Camera-type eye (tissue), 1 donor: ENCODE data around the gene PIANP. TPM values are rescaled to one million over a fixed set of nuclear protein-coding genes. Genes with fewer than 3 reads are reported as not detected.

Experiments used
- total RNA-seq: library from RNA; depleted of rRNA; stranded (reverse); fragments of >200 nt; gene quantifications from one replicate; pipeline ENCODE4 v1.2.3, GENCODE V29; 2014

PIANP gene, protein sequence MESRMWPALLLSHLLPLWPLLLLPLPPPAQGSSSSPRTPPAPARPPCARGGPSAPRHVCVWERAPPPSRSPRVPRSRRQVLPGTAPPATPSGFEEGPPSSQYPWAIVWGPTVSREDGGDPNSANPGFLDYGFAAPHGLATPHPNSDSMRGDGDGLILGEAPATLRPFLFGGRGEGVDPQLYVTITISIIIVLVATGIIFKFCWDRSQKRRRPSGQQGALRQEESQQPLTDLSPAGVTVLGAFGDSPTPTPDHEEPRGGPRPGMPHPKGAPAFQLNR
- 2.2 TPM for total RNA-seq

DNA sequence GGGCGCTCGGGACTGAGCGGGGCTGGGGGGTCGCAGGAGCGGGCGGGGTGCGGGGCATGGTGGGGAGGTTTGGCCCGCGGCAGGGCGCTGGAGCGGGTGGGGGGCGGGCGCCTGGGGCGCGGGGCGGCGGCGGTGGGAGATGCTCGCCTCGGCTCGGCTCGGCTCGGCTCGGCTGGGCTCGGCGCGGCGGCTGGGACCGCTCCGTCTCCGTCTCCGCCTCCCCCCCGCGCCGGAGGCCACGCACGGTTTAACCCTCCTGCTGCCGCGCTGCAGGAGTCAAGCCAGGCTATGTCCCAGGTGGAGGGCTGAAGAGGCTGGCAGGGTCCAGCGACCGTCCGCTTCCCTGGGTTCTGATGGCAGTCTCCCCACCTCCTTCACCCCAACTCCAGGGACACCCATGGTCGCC is at the start of gene PIANP:
Gene PIANP (minus strand): TSS at position 170 of the 406 bp plus-strand sequence. CDS start 2,754 bp downstream, outside the sequence.

DNA sequence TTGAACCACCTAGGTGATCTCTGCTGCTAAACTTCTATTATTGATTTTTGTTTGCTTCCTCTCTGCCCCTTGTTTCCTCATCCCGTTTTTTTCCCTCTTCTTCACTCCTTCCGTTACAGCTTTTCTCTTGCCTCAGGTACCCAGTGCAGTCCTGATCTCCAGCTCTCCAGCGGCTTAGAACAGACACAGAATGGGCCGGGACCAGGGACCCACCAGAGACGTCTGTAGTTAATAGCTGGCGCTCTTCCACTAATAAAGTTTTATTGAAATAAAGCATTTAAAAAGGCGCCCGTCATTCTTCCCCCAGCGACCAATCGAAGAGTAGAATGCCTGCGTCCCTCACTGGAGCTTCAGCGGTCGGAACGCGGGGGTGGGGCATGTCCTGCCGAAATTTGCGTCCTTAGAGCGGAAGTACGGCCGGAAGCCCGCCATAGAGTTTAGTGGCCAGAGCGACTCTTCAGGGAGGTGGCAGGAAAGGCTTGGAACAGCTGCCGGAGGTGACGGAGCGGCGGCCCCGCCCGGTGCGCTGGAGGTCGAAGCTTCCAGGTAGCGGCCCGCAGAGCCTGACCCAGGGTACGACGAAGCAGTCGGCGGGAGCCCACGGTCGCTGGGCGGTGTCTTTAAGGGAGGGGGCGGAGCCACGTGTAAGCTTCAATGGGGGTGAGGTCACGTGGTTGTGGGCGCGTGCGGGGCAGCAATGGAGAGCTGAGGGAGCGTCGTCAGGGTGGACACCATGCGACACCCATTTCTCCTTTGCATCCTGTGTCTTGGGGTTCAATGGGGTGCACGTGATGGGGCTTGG is 23.2 kb upstream of the PIANP start, which contains the start of gene COPS7A:
Gene COPS7A (plus strand): TSS at position 440 of the 802 bp plus-strand sequence. CDS start 611 bp downstream, outside the sequence.

DNA sequence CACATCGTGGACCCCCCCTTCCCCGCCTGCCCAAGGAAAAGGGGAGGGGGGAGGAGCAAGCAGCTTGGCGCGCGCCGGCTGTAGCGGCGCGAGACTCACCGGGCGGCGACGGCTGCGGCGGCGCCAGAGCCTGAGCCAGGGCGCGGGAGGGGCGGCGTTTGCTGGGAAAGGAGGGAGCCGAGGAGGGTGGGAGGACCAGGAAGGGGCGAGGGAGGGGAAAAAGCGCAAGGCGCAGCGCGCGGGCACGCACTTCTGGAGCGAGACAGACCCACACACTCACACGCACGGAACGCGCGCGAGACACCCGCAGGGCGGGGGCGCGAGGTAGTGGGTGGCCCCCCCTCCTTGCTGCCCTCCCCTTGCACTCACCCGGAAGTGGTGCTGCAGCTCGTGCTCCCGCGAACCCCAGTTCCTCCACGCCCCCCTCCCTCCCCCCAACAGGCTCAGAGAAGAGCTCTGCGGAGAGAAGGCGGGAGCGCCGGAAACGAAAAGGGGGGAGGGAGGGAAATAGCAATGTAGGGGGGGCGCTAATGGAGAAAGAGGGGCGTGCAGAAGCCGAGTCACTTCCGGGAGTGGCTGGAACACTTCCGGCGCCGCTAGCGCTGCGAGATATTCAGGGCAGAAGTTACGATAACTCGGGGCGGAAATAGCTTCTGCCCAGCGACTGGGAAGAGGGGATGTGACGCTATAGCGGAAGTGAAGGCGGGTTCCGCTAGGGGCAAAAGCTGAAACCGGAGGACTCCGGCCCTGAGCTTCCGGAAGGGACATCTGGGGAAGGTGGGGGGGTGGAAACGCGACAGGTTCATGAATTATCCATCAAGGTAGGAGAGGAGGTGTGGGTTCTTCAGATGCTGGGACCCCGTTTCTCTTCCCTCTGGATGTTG is 11.4 kb downstream of the PIANP start, which contains the start of gene ZNF384:
Gene ZNF384 (minus strand): TSS at position 377 of the 884 bp plus-strand sequence. CDS start 9,855 bp downstream, outside the sequence.

DNA sequence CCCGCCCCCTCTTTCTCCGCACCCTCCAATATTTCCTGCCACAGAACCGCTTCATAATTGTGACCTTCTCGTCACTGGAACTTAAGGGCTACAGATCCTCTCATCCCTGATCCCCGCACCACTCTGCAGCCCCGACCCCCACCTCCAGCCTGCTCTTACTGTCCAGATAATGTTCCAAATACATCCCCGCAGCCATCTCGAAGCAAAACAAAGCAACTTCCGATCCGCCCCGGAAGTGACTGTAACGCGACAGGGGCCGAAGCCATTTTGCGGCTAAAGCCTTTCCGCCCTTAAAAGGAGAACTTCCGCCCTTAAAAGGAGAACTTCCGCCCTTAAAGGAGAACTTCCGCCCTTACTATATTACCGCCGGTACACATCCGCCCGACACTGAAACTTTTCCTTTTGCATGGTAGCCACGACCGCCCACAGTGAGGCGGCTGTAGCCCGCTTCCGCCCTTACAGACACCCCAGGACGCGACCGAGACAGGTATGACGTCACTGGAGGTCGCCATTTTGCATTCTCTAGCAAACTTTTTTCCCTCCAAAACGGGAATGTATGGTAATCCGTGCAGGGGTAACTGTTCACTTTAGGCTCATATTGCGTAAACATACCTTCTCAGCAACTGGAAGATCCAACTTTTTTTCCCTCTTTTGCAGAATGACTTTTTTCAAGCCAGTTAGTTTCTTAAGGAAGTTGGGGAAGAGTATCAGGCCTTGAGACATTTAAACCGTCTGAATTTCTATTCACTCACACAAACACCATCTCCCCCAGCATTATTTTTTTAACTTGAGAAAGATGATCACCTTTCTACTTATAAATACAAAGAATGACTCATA is 37.5 kb downstream of the PIANP start, which contains the start of gene ING4:
Gene ING4 (minus strand): TSS at position 214 of the 837 bp plus-strand sequence. CDS start 18 bp downstream, at position 196.

DNA sequence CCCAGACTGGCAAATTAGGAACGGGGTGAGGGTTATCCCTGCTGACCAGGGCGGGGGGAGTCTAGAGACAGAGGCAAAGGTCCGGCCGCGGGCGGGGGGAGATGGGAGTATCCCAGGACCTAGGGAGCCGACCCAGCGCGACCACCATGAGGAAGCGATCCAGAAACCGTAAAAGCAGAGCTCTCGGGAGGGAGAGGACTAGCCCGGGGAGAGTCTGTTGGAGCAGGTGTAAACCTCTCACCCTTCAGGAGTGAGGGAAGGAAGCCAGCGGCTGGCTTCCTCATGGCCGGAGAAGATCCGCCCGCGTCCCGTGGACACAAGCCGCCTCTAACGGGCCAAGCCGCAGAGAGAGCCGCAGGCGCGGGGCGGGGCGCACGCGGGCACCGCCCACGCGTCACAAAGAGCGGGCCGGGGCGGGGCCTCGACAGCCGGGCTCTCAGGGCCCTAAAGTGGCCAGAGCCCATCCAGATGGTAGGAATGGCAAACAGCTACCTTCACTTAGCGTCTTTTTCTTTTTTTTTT is 53.5 kb downstream of the PIANP start, which contains the start of gene ACRBP:
Gene ACRBP (minus strand): TSS at position 350 of the 522 bp plus-strand sequence. CDS start 66 bp downstream, at position 284.

Other genes starting within 250 kb of the PIANP start
- 15.7 TPM for gene TAPBPL, start 248.8 kb downstream of the PIANP start, total RNA-seq
- 11.9 TPM for gene VAMP1, start 230.1 kb downstream of the PIANP start, total RNA-seq
- 35.3 TPM for gene MRPL51, start 207.6 kb downstream of the PIANP start, total RNA-seq
- 43.5 TPM for gene NCAPD2, start 206.7 kb downstream of the PIANP start, total RNA-seq
- gene GAPDH, start 166.3 kb downstream of the PIANP start, total RNA-seq, result 2,517 TPM
- gene IFFO1, start 144.8 kb downstream of the PIANP start, total RNA-seq, result 17.6 TPM
- gene NOP2, start 132.5 kb downstream of the PIANP start, total RNA-seq, result 20.6 TPM
- gene CHD4, start 93.4 kb downstream of the PIANP start, total RNA-seq, result 275 TPM
- 0.88 TPM for gene LPAR5, start 64.9 kb downstream of the PIANP start, total RNA-seq
- gene ACRBP, start 53.4 kb downstream of the PIANP start, total RNA-seq, result 0.49 TPM
- 121 TPM for gene ING4, start 37.7 kb downstream of the PIANP start, total RNA-seq
- gene ZNF384, start 11.4 kb downstream of the PIANP start, total RNA-seq, result 40.8 TPM
- gene COPS7A, start 23.2 kb upstream of the PIANP start, total RNA-seq, result 47.9 TPM
- 153 TPM for gene MLF2, start 52.3 kb upstream of the PIANP start, total RNA-seq
- 186 TPM for gene PTMS, start 65.5 kb upstream of the PIANP start, total RNA-seq
- 0.60 TPM for gene LAG3, start 71.7 kb upstream of the PIANP start, total RNA-seq
- 7.2 TPM for gene CD4, start 88.7 kb upstream of the PIANP start, total RNA-seq
- 35.4 TPM for gene GPR162, start 121.0 kb upstream of the PIANP start, total RNA-seq
- gene P3H3, start 127.6 kb upstream of the PIANP start, total RNA-seq, result 97.3 TPM
- gene GNB3, start 140.1 kb upstream of the PIANP start, total RNA-seq, result 223 TPM
- 6.3 TPM for gene CDCA3, start 150.5 kb upstream of the PIANP start, total RNA-seq
- 52.8 TPM for gene USP5, start 151.3 kb upstream of the PIANP start, total RNA-seq
- 547 TPM for gene TPI1, start 166.7 kb upstream of the PIANP start, total RNA-seq
- 5.1 TPM for gene SPSB2, start 172.5 kb upstream of the PIANP start, total RNA-seq
- 14.5 TPM for gene LRRC23, start 204.0 kb upstream of the PIANP start, total RNA-seq
- gene ENO2, start 213.8 kb upstream of the PIANP start, total RNA-seq, result 172 TPM
- gene ATN1, start 227.1 kb upstream of the PIANP start, total RNA-seq, result 50.9 TPM
- not detected for gene RNU7-1, start 243.0 kb upstream of the PIANP start, total RNA-seq
- 139 TPM for gene C12orf57, start 243.2 kb upstream of the PIANP start, total RNA-seq